Measurements from ENCODE around the gene P2RX3. TPM values are rescaled to one million over a fixed set of nuclear protein-coding genes. Genes with fewer than 3 reads are reported as not detected.

P2RX3 gene
- total RNA-seq, 1 donor from 2014 or later = not detected

DNA sequence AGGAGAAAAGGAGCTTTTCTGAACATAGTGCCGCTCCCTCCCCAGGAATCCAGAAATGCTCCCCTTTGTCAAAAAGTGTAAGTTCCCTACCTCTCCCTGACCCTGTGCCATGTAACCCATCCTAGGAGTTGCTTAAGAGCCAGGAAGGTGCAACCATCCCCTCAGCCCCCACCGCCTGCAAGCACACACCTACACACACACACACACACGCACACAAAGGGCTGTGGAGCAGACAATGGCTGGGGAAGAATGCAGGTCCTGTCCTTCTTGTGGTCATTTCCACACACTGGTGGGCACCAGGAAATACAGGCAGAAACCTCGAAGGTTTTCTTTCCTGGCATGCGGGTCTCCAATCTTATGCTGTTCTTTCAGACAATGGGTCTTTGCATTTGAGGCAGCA is 1.2 kb downstream of the P2RX3 start:
- no peaks in the 10 kb centered on the region for H3K36me3 ChIP-seq
- DNase-seq (no peak), ATAC-seq (no peak)
- intact Hi-C loops (cut with DNase I) = no loop called here
- no peak for TF ChIP-seq CTCF (IDR thresholded peaks at IDR 0.05)
- no peak overlapping the region for H3K4me3 ChIP-seq
- H3K9me3 ChIP-seq = no peaks in the 10 kb centered on the region
- H3K4me1 ChIP-seq = peaks cover 14% of the 10 kb centered on the region
- no peaks in the 10 kb centered on the region for H3K27me3 ChIP-seq (ENCODE audit: low read depth)
- no peak overlapping the region for H3K27ac ChIP-seq

DNA sequence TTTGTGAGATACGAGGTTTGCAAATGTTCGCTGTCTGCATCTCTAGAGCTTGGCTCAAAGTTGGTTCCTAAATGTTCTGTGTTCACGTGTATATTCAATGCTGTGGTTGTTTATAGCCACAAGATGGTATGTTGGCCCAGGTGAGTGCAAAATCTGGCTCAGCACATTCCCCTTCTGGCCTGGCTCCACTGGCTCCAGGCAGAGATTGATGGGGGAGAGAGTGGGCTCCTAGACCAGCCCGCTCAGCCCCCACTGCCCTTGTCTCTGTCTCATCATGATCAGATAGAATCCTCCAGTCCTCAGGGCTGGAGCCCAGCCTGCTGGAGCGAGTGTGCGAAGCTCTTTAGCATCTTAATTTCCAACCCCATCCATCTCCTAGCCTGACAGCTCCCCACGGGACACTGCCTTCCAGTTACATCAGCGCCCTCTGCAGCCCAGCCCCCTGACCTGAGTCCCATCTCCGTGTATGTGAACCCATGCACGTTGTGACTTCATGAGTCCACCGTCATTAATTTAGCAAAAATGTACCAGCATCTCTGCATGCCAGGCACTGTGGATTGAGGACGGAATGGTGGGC is 2.0 kb downstream of the P2RX3 start:
- Histone ChIP-seq H3K9me3 (no peaks in the 10 kb centered on the region), H3K27ac (no peak overlapping the region), H3K4me3 (no peak overlapping the region), H3K27me3 (ENCODE audit: low read depth) (no peaks in the 10 kb centered on the region), H3K4me1 (peaks cover 7% of the 10 kb centered on the region), H3K36me3 (no peaks in the 10 kb centered on the region)
- ATAC-seq (no peak), DNase-seq (no peak)
- intact Hi-C loops (cut with DNase I) = no loop called here
- TF ChIP-seq CTCF (IDR thresholded peaks at IDR 0.05) = no peak

- DNase-seq (no peak), ATAC-seq (no peak)
- Histone ChIP-seq H3K9me3 (no peaks in the 10 kb centered on the region), H3K27ac (no peak overlapping the region), H3K27me3 (ENCODE audit: low read depth) (no peaks in the 10 kb centered on the region), H3K4me1 (peaks cover 3% of the 10 kb centered on the region), H3K36me3 (no peaks in the 10 kb centered on the region), H3K4me3 (no peak overlapping the region)
- intact Hi-C loops (cut with DNase I) = no loop called here
- TF ChIP-seq CTCF (IDR thresholded peaks at IDR 0.05) = no peak
Measured at GRCh38 chr11:57341250-57341808, 3.2 kb downstream of the P2RX3 start.

- H3K4me3 ChIP-seq = no peak overlapping the region
- no peaks in the 10 kb centered on the region for H3K4me1 ChIP-seq
- no peak for TF ChIP-seq CTCF (IDR thresholded peaks at IDR 0.05)
- H3K36me3 ChIP-seq = no peaks in the 10 kb centered on the region
- ATAC-seq (no peak), DNase-seq (no peak)
- intact Hi-C loops (cut with DNase I) = no loop called here
- no peaks in the 10 kb centered on the region for H3K27me3 ChIP-seq (ENCODE audit: low read depth)
- H3K9me3 ChIP-seq = no peaks in the 10 kb centered on the region
- H3K27ac ChIP-seq = no peak overlapping the region
Measured at GRCh38 chr11:57342702-57343101, 4.5 kb downstream of the P2RX3 start.

DNA sequence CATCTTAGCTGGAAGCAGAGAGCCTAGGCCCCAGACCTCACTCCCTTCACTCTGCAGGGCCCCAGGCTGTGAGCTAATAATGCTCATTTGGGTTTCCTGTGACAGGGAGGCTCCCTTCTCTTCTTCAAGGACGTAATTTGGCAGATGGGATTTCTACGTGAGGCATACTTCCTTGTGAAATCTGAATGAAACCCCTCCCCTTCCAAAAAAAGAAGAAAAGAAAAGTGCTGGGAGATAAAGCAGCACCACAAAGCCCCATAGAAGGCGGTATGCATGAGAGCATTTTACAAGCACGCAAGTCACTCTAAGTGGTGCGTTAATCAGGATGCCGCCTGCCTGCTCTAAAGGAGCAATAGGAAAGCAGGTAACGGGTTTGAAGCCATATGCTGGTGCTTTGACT is 5.7 kb downstream of the P2RX3 start:
- no peaks in the 10 kb centered on the region for H3K27me3 ChIP-seq (ENCODE audit: low read depth)
- H3K4me1 ChIP-seq = no peaks in the 10 kb centered on the region
- intact Hi-C loops (cut with DNase I) = no loop called here
- H3K9me3 ChIP-seq = no peaks in the 10 kb centered on the region
- TF ChIP-seq CTCF (IDR thresholded peaks at IDR 0.05) = no peak
- no peak for DNase-seq
- no peak overlapping the region for H3K4me3 ChIP-seq
- H3K36me3 ChIP-seq = no peaks in the 10 kb centered on the region
- no peak for ATAC-seq
- H3K27ac ChIP-seq = no peak overlapping the region
